ENCODE measurements around the gene ZNF202. TPM values are rescaled to one million over a fixed set of nuclear protein-coding genes. Genes with fewer than 3 reads are reported as not detected.

Gene ZNF202
- total and polyA plus RNA-seq, 9 donors, result 13.0 to 22.8 (median 16.7) TPM

DNA sequence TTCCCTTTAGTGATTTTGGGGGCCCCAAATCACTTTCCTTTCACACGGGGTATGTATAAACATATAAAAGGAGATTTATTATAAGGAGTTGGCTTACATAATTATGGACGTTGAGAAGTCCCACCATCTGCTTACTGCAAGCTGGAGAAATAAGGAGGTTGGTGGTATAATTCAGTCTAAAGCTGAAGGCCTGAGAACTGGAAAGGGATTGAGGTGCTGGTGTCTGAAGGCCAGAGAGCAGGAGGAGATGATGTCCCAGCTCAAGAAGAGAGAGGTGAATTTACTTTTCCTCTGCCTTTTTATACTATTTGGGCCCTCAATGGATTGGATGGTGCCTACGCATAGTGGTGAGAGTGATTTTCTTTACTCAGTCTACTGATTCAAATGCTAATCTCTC is 1.3 kb upstream of the ZNF202 start:
- Histone ChIP-seq H3K27ac (ENCODE audit: low read length) (no peak overlapping the region), H3K9me3 (replicated peaks; ENCODE audit: control insufficient read depth, low read depth, low read length) (no peaks in the 10 kb centered on the region), H3K4me3 (ENCODE audit: low read length) (peak overlapping the region; percentile 94), H3K36me3 (ENCODE audit: control insufficient read depth, insufficient read depth, low read length) (peaks cover 17% of the 10 kb centered on the region), H3K27me3 (ENCODE audit: control insufficient read depth, insufficient read depth, low read length) (no peaks in the 10 kb centered on the region), H3K4me1 (ENCODE audit: control insufficient read depth, insufficient read depth, low read length) (peaks cover 18% of the 10 kb centered on the region)
- no peak for DNase-seq
- no CpG with 5 or more reads among the region's 3 CpGs for whole genome bisulfite sequencing (ENCODE audit: insufficient coverage)

DNA sequence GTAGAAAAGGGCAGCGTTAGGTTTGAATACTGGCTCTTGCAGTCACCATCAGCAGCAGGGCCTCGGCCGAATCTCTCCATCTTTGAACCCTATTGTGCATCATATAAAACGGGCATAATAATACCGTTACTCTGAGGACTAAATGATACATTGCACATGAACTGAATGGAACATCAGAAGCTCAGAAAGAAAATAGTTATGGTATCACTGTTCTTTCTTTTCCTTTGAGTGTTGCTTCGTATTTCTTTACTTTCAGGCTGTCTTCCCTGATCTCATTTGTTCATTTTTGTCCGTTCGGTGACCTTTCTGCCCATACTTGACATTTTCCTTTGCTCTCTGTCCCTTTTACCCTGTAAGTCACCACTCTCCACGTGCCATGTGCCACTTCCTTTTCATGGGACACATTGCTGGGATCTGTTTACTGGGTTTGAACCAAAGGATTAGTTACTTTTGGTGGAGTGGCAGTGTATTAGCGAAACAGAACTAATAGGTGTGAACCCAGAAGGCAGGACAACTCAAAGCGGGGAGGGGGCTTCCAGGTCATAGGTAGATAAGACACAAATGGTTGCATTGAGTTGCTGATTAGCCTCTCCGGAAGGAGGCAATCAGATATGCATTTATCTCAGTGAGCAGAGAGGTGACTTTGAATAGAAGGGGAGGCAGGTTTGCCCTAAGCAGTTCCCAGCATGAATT is 717 bp upstream of the ZNF202 start:
- WGBS (ENCODE audit: insufficient coverage), result 47% methylated on average over 5 of the region's 12 CpGs
- Histone ChIP-seq H3K9me3 (replicated peaks; ENCODE audit: control insufficient read depth, low read depth, low read length) (no peaks in the 10 kb centered on the region), H3K27me3 (ENCODE audit: control insufficient read depth, insufficient read depth, low read length) (no peaks in the 10 kb centered on the region), H3K4me1 (ENCODE audit: control insufficient read depth, insufficient read depth, low read length) (peaks cover 18% of the 10 kb centered on the region), H3K27ac (ENCODE audit: low read length) (peak overlapping the region; percentile 40), H3K4me3 (ENCODE audit: low read length) (peak overlapping the region; percentile 94), H3K36me3 (ENCODE audit: control insufficient read depth, insufficient read depth, low read length) (peaks cover 21% of the 10 kb centered on the region)
- DNase-seq, result peak; percentile 14

DNA sequence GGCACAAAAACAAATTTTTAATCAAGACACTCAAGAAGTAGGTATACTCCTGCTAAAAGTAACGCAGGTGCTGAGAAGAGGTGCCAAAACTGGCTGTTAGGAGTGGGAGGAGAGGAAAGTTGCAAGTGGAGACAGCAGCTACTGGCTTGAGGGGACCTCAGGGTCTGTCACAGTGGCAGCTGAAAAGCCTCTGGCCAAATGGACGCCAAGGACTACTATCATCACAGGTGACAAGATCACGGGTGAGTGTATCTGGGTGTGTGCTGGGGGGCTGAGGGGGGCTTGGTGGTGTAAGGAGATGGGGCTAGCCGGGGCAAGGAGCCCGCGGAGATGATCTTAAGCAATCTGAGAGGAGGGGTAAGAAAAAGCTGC is 687 bp downstream of the ZNF202 start:
- 6% methylated on average over 6 of the region's 6 CpGs for WGBS (ENCODE audit: insufficient coverage)
- DNase-seq, result peak; percentile 37
- Histone ChIP-seq H3K27me3 (ENCODE audit: control insufficient read depth, insufficient read depth, low read length) (no peaks in the 10 kb centered on the region), H3K4me3 (ENCODE audit: low read length) (peak overlapping the region; percentile 94), H3K4me1 (ENCODE audit: control insufficient read depth, insufficient read depth, low read length) (peaks cover 18% of the 10 kb centered on the region), H3K9me3 (replicated peaks; ENCODE audit: control insufficient read depth, low read depth, low read length) (no peaks in the 10 kb centered on the region), H3K27ac (ENCODE audit: low read length) (peak overlapping the region; percentile 80), H3K36me3 (ENCODE audit: control insufficient read depth, insufficient read depth, low read length) (peaks cover 29% of the 10 kb centered on the region)

DNA sequence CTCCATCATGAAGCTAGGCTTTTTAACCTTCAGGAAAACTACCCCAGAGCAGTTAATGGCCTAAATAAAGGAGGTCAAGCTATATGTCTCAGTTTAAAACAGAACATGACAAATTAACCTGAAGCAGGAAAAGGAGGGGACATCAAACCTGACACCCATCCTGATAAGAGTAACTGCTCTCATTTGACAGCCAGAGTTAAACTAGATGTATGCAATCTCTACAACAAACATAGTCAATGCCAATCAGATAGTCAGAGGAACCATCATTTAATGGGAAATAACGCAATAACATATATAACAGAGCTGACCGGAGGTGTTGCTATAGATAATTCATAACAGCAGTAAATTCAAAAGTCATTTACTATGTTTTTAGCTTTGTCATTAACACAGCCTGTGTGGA is 3.1 kb downstream of the ZNF202 start:
- WGBS (ENCODE audit: insufficient coverage), result no CpG with 5 or more reads among the region's 2 CpGs
- no peaks in the 10 kb centered on the region for H3K9me3 ChIP-seq (replicated peaks; ENCODE audit: control insufficient read depth, low read depth, low read length)
- no peak for DNase-seq
- H3K4me3 ChIP-seq (ENCODE audit: low read length), result no peak overlapping the region
- H3K36me3 ChIP-seq (ENCODE audit: control insufficient read depth, insufficient read depth, low read length), result peaks cover 44% of the 10 kb centered on the region
- no peaks in the 10 kb centered on the region for H3K27me3 ChIP-seq (ENCODE audit: control insufficient read depth, insufficient read depth, low read length)
- peaks cover 18% of the 10 kb centered on the region for H3K4me1 ChIP-seq (ENCODE audit: control insufficient read depth, insufficient read depth, low read length)
- no peak overlapping the region for H3K27ac ChIP-seq (ENCODE audit: low read length)

DNA sequence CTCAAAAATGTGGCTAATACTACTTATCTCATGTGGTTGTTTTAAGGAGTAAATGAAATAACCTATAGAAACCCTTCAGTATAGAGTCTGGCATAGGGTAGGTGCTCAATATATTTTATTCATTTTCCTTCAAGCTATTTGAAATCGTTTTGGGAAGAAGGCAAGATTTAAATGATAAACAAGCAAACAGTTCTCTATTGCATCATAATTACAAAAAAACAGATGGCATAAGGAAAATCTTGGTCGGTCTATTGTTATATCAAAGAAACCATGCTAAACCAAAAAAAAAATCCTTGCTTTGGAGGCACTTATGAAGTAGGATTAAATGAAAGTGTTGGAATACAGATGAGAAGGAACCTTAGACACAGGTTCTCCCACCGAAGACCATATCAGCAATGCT is 4.7 kb downstream of the ZNF202 start:
- no peak for DNase-seq
- no peak overlapping the region for H3K4me3 ChIP-seq (ENCODE audit: low read length)
- H3K27me3 ChIP-seq (ENCODE audit: control insufficient read depth, insufficient read depth, low read length), result no peaks in the 10 kb centered on the region
- WGBS (ENCODE audit: insufficient coverage), result no CpG with 5 or more reads among the region's 3 CpGs
- no peaks in the 10 kb centered on the region for H3K9me3 ChIP-seq (replicated peaks; ENCODE audit: control insufficient read depth, low read depth, low read length)
- H3K4me1 ChIP-seq (ENCODE audit: control insufficient read depth, insufficient read depth, low read length), result peaks cover 12% of the 10 kb centered on the region
- peaks cover 44% of the 10 kb centered on the region for H3K36me3 ChIP-seq (ENCODE audit: control insufficient read depth, insufficient read depth, low read length)
- H3K27ac ChIP-seq (ENCODE audit: low read length), result no peak overlapping the region

DNA sequence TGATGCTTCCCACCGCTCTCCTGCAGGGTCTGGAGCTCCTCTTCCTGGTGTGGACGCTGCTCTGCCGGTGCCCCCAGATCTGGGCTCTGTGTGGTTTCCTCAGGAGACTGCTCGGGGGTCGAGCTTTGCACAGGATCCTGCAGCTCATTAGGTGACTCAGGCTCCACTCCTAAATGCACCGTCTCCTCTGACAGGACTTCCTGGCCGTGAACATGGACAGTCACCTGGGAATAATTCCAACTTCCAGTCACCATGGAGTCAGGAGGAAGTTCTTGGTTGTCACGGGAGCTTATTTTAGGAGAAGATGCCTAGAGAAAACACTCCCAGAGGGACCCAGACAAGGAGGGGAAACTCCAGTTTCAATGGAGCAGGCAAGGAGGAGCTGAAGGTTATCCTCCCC is 11.9 kb downstream of the ZNF202 start:
- Histone ChIP-seq H3K4me1 (ENCODE audit: control insufficient read depth, insufficient read depth, low read length) (no peaks in the 10 kb centered on the region), H3K4me3 (ENCODE audit: low read length) (no peak overlapping the region), H3K27me3 (ENCODE audit: control insufficient read depth, insufficient read depth, low read length) (no peaks in the 10 kb centered on the region), H3K9me3 (replicated peaks; ENCODE audit: control insufficient read depth, low read depth, low read length) (peaks cover 5% of the 10 kb centered on the region), H3K36me3 (ENCODE audit: control insufficient read depth, insufficient read depth, low read length) (peaks cover 71% of the 10 kb centered on the region), H3K27ac (ENCODE audit: low read length) (no peak overlapping the region)
- WGBS (ENCODE audit: insufficient coverage), result 89% methylated on average over 6 of the region's 8 CpGs
- no peak for DNase-seq

DNA sequence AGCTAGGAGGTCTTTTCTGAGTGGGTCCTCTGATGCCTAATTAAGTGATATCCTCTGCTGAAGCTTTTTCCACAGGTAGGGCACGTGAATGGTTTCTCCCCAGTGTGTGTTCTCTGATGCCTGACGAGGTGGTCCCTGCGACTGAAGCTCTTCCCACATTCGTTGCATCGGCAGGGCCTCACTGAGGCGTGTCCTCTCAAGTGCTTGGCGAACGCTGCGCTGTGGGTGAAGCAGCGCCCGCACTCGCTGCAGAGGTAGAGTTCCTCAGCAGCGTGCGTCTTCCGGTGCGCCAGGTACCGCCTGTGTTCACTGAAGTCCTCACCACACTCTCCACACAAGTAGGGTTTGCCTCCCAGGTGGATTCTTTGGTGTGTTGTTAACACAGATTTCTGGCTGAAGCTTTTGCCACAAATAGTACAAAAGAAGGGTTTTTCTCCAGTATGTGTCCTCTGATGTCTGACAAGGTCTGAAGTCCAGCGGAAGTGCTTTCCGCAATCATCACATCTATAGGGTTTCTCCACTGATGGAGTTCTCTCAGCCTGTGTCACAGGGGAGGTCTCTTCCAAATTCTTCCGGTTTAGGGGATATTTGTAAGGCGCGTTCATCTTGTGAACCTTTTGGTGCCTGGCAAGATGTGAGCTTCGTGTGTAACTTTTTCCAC is 15.3 kb downstream of the ZNF202 start:
- H3K9me3 ChIP-seq (replicated peaks; ENCODE audit: control insufficient read depth, low read depth, low read length), result peaks cover 5% of the 10 kb centered on the region
- DNase-seq, result no peak
- no peaks in the 10 kb centered on the region for H3K4me1 ChIP-seq (ENCODE audit: control insufficient read depth, insufficient read depth, low read length)
- no peak overlapping the region for H3K27ac ChIP-seq (ENCODE audit: low read length)
- no peak overlapping the region for H3K4me3 ChIP-seq (ENCODE audit: low read length)
- H3K36me3 ChIP-seq (ENCODE audit: control insufficient read depth, insufficient read depth, low read length), result peaks cover 70% of the 10 kb centered on the region
- H3K27me3 ChIP-seq (ENCODE audit: control insufficient read depth, insufficient read depth, low read length), result no peaks in the 10 kb centered on the region
- WGBS (ENCODE audit: insufficient coverage), result over 99% methylated on average over 8 of the region's 23 CpGs

DNA sequence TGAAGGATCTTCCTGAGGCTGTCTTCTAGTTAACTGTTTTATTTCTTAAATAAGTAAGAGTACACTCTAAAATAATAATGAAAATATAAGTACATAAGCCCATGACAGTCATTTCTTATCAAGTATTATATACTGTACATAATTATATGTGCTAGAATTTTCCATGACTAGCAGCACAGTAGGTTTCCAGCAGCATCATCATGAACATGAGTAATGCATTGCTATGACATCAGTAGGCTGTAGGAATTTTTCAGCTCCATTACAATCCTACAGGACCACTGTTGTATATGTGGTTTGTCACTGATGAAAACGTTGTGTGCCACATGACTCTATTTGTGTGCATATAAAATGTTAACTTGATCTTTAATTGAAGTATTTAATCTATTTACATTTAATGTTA is 22.0 kb downstream of the ZNF202 start:
- H3K4me1 ChIP-seq (ENCODE audit: control insufficient read depth, insufficient read depth, low read length), result no peaks in the 10 kb centered on the region
- no peak overlapping the region for H3K4me3 ChIP-seq (ENCODE audit: low read length)
- H3K36me3 ChIP-seq (ENCODE audit: control insufficient read depth, insufficient read depth, low read length), result peaks cover 10% of the 10 kb centered on the region
- no CpG with 5 or more reads among the region's 1 CpG for WGBS (ENCODE audit: insufficient coverage)
- no peaks in the 10 kb centered on the region for H3K9me3 ChIP-seq (replicated peaks; ENCODE audit: control insufficient read depth, low read depth, low read length)
- DNase-seq, result no peak
- no peaks in the 10 kb centered on the region for H3K27me3 ChIP-seq (ENCODE audit: control insufficient read depth, insufficient read depth, low read length)
- H3K27ac ChIP-seq (ENCODE audit: low read length), result no peak overlapping the region

DNA sequence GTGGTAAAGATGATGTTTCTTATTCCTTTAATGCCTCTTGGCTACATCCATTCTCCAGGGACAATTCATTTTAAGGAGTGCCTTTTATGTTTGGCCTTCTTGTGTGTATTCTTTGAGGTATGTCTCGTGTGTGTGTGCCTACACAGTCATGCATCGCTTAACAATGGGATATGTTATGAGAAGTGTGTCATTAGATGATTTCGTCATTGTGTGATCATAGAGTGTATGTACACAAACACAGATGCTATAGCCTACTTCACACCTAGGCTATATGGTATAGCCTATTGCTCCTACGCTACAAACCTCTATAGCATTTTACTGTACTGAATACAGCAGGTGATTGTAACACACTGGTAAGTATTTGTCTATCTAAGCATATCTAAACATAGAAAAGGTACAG is 23.0 kb downstream of the ZNF202 start:
- no peak for DNase-seq
- H3K27ac ChIP-seq (ENCODE audit: low read length), result no peak overlapping the region
- no peak overlapping the region for H3K4me3 ChIP-seq (ENCODE audit: low read length)
- peaks cover under 1% of the 10 kb centered on the region for H3K36me3 ChIP-seq (ENCODE audit: control insufficient read depth, insufficient read depth, low read length)
- no CpG with 5 or more reads among the region's 4 CpGs for WGBS (ENCODE audit: insufficient coverage)
- no peaks in the 10 kb centered on the region for H3K27me3 ChIP-seq (ENCODE audit: control insufficient read depth, insufficient read depth, low read length)
- no peaks in the 10 kb centered on the region for H3K9me3 ChIP-seq (replicated peaks; ENCODE audit: control insufficient read depth, low read depth, low read length)
- H3K4me1 ChIP-seq (ENCODE audit: control insufficient read depth, insufficient read depth, low read length), result no peaks in the 10 kb centered on the region

DNA sequence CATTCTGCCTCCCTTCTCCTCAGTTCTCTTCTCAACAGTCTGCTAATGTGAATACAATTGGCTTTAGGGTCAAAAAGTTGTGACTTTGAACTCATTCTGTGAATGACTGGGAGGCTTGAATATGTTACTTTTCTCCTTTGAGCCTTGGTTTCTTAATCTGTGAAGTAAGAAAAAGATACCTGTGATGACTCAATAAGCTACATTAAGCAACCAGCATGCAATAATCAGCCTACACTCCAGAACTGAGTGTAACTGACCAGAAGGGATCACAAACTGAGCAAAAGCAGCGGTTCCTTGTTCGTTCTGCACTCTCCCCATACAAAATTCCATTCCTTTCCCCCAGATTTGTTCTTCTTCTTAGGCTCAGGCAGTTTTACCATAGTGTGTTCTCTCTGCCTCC is 23.4 kb downstream of the ZNF202 start:
- no peak for DNase-seq
- H3K27ac ChIP-seq (ENCODE audit: low read length), result no peak overlapping the region
- no peaks in the 10 kb centered on the region for H3K4me1 ChIP-seq (ENCODE audit: control insufficient read depth, insufficient read depth, low read length)
- no peaks in the 10 kb centered on the region for H3K36me3 ChIP-seq (ENCODE audit: control insufficient read depth, insufficient read depth, low read length)
- no CpG with 5 or more reads among the region's 2 CpGs for WGBS (ENCODE audit: insufficient coverage)
- no peak overlapping the region for H3K4me3 ChIP-seq (ENCODE audit: low read length)
- H3K9me3 ChIP-seq (replicated peaks; ENCODE audit: control insufficient read depth, low read depth, low read length), result no peaks in the 10 kb centered on the region
- H3K27me3 ChIP-seq (ENCODE audit: control insufficient read depth, insufficient read depth, low read length), result no peaks in the 10 kb centered on the region
